Stimulated activated CD4-positive, alpha-beta T cell treated with anti-CD3 and anti-CD28 coated beads, Interleukin-1b, Interleukin-23, amount 100 ng/mL, for 1 hour (primary cell): Measurements from ENCODE around the gene ACOT11.

Experiments
- DNase-seq, 2 donors: peaks; one replicate each; pipeline ENCODE4 v3.0.0-alpha.2; 2020; ENCODE audit warnings: low read depth in 2 of 2

ACOT11 gene

DNA sequence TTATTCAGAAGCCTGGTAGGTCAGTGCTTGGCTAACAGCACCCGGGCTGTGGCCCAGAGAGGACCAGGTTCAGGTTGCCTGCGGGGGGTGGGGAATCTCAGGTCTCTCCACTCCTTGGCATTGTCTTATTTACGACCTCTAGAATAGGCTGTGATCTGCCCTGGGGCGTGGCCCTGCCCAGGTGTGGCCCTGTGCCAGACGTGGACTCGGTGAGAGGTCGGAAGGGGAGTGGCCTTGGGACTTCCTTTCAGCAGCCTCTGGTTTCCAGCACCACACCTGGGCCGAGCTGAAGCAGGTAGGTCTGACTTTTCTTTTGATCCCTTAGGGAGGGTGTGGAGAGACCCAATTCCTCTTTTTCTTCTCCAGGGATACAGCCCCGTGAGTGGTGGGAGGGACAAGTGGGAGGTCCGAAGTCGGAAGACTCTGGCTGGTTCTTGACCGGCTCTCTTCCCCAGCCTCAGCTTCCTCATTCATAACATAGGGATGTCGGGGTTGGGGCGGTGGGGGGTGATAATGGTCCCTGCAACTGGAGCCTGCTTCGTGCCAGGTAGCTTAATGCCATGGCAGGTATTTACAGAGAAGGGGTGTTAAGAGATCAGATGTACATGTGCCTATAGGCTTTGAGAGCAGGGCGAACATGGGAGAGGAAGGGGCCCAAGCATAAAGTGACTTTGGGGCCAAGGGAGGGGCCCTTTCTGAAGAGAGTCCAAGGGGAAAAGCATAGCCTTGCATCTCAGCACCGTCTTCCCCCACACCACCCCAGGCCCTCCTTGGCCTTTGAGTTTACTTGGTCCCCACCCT is 16.5 kb downstream of the ACOT11 start:
- no peak for DNase-seq

DNA sequence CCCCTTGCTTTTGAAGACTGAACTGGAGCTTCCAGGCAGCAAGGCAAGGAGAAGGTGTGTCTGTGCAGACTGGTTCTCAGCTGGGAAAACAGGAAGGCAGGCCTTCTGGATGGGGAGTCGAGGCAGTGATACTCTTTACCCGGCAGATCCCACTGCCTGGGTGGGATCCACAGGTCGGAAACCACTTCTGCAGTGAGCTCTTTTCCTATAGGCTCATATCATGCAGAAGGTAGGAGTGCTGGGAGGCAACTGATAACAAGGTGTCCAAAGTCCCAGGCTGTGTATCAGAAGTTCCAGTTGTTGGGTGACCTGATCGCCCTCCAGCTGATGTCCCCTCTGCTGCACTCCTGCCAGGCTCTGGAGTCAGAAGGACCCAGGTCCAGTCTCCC is 17.1 kb downstream of the ACOT11 start:
- DNase-seq = no peak

DNA sequence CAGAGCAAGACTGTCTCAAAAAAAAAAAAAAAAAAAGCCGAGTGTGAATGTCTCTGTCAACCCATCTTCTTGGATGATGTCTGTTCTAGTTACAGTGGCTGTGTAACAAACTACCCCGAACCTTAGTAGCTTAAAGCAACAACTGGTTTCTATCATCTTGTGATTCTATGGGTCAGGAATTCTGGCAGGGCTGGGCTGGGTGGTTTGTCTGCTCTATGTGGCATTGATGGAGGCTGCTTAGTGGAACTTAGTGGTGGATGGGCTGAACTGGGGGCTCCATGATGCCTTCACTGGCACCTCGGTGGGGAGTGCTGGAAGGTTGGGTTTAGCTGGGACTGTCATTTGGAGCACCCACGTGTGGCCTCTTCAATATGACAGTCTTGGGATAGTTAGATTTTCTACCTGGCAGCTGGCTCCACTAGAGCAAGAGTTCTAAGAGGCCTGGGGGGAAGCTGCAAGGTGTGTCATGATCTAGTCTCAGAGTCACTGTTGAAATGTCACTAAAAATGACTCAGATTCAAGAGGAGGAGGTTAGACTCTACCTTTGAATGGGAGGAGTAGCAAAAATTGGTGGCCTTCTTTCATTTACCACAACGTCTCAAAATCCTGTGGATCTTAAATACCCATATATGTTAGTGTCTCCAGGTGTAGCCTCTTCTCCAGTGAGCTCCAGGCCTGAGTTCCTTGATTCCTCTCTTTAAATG is 18.6 kb downstream of the ACOT11 start:
- DNase-seq = no peak

DNA sequence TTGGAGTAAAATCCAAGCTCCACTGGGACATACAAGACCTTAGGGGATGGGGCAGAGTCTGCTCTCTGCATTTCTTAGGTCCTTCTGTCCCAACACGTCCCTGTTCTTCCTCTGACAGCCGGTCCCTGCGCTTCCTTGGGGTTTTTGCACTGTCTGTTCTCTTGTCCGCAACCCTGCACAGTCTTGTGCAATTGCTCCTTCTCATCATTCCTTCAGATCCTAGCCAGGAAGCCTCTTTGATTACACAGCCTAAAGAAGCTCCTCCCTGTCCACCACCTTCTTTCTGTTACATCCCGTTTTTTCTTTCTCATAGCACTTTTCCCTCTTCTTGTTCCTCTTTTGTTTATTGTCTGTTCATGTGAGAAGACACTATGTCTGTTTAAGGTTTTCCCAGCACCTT is 19.9 kb downstream of the ACOT11 start:
- no peak for DNase-seq

DNA sequence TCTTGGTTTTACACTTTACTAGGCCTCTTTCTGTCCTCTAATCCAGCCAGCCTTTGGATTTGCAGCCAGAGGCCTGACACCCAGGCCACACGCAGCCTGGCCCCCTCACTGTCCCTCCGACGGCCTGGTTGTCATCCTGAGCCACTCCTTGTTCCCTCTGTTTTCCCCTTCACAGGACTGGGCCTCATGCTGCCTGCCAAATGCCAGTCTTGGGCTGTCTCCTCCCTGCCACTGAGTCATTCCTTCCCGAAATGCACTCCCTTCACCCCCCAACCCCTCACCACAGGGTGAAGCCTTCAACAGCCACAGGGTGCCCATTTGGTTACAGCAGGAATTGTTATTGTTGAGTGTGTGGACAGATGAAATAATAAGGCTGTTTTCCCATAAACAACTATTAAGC is 21.3 kb downstream of the ACOT11 start:
- DNase-seq = no peak

DNA sequence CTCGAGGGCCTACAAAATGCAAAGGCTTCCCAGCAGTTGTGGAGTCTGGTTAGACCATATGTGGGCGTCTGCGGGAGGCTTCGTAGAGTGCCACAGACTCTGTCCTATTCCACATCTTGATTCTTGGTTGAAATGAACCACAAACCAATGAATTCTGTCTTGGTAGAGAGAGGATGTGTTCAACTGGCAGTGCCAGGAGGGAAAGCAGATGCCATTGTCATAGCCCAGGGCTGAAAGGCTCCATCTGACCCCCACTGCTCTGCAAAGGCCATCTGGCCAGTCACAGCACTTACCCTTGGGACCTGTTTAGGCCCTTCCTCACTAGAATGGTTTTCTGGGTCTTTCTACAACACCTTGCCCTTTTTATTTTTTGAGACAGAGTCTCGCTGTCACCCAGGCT is 22.1 kb downstream of the ACOT11 start:
- DNase-seq = no peak

DNA sequence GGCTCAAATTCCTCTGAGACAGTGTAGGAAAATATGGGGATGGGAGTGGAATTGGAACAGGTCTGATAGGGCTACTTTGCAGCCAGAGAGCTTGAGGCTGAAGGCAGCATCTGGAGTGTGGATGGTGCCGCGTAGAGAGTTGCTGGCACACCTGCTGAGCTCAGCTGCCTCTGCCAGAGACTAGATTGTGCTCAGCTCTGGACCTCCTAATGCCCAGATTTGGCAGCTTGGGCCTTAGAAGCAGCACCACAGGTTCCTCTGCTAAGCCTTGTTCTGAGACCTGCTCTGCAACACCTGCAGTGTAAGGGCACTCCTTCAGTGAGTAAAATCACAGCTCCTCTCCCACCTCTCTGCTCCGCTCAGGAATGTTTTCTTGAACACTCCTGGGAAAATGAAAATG is 23.3 kb downstream of the ACOT11 start:
- no peak for DNase-seq

DNA sequence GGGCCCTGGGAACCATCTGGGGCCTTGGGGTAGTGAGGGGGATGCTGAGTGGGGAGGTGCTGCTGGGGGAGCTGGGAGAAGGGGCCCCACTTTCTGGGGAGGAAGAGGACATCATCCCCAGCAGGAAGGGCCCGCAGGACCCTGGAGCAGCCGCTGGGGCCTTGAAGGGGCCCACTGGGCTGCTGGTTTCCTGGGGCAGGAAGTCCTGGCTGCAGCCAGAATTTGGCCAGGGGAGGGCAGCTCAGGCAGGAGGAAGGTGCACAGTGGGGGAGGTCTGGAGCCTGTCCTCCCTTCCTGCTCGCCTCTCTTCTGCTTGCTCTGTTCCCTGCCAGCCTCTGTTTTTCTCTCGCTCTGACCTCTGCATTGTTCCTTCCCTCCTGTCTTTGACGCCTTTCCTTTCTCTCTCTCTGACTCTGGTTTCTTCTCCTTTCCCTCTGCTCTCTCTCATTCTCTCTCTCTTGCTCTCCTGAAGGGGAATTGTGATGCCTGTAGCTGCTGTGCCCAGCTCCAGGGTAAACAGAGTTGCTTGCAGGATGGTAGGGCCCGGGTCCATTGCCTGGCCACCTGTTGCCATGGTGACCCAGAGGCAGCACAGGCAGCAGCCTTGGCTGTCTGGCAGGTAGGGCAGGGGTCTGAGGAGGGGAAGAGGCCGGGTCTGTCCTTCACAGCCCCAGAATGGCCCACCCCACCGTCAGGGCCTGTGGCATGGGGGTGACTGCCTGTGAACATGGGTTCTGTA is 23.9 kb downstream of the ACOT11 start:
- DNase-seq = no peak

DNA sequence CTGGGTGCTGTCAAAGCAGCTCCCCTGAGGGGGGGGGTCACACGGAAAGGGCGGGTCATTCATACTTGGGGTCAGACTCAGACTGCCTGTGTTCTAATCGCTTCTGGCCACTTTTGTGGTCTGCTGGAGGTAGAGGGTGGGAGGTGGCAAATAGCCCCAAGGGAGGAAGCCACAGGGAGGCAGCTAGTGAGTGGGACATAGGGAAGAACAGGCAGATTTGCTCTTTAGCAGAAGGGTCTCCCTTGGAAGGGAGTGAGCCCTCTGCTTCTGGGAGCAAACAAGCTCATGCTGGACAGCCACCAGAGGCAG is 24.5 kb downstream of the ACOT11 start:
- DNase-seq = no peak

DNA sequence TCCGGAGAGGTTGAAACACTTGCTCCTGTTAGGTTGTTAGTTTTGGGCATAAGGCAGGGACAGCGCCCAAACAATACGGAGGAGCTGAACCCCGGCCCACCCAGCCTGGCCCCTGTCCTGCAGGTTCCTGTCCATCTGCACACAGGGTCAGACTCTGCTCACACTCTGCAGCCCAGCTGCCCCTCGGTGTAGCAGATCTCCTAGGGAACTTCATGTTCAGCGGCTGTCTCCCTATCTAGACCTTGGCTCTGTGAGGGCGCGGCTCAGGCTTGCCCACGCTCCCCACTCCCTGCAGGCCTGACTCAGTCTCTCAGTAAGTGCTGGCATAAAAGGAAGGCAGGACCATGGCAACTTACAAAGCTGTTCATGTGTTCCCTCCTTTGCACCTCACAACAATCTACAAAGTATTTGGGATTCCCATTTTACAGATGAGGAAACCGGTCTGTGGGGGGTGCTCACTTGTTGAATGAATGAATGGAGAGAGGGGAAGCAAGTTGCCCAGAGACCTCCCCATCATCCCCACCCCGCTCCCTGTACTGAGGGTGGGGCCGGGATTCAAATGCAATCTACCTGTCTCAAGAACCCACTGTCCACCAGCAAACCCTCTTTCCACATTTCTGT is 26.2 kb downstream of the ACOT11 start:
- no peak for DNase-seq

DNA sequence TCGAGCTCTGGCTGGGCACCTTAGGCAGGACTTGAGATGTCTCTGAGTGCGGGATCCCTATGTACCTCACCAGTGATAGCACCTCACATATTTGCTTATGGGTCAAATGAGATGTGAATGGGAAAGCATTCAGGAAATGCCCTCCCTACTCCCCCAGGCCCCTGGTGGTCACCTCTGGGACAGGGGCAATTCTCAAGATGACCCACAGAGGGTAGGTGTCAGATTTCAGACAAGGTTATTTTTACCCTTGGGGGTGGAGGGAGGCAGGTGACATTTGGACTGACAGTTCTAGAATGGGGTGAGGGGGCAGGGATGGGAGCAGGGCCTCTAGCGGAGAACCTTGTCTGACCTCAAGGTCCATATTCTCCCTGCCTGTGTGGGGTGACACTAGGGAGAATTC is 27.1 kb downstream of the ACOT11 start:
- DNase-seq = no peak

DNA sequence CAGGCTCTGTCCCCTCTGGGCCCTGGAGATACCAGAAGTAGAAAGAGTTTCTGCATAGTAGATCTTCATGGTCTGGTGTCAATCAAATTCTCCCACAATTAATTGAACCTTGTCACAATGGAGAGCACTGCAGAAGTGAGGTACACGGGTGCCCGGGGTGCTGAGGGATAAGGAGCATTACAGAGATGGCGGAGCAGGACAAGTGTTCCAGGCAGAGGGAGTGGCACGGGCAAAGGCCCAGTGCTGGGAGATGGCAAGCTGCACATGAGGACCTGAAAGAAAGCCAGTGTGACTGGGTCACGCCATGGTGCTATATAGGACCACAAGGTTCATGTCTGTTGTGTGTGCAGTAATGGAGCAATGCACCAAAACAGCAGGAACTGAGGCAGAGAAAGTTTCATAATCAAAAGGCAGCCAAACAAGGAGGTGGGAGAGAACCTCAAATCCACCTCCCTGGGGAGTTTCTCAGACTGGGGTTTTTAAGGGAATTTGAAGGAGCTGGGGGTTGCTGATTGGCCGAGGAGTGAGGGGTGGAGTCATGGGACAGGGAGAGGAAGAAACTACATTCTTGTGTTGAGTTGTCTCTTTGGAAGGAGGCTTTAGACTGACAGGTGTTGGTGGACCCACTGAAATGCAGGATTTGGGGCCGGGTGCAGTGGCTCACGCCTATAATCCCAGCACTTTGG is 27.7 kb downstream of the ACOT11 start:
- DNase-seq = no peak

DNA sequence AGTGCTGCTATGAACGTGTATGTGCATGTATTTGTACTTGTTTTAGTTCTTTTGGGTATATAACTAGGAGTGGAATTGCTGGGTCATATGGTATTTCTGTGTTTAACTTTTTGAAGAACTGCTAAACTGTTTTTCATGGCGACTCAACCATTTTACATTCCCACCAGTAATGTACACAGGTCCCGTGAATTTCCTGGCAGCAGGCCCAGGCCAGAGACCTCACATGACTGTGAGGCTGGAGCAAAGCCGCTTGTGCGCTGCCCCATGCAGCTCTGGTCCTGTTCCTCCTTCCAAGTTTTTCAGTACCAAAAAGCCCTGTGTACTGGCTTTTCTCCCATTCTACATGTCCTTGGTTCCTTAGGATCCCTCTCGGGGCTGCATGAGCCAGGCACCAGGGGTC is 29.6 kb downstream of the ACOT11 start:
- no peak for DNase-seq

DNA sequence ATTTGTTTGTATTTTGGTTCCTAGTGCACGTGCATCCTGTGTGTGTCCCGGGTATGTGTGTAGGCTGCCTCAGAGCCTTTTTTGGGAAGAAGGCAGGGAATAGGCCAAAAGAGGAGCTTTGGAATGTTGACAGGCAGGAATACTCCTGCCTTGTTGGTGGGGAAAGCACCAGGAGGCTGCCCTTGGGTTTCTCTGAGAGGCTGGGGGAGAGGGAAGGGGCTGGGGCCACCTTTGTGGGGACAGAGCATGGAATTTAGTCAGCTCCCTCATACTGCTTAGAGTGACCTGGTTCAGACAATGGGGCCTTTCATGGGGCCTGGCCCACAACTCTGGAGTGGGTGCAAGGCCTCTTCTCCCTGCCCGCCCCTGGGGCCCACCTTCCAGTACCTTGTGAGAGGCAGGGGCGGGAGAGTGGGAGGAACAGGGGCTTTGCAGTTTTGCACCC is 31.3 kb downstream of the ACOT11 start:
- DNase-seq = no peak

DNA sequence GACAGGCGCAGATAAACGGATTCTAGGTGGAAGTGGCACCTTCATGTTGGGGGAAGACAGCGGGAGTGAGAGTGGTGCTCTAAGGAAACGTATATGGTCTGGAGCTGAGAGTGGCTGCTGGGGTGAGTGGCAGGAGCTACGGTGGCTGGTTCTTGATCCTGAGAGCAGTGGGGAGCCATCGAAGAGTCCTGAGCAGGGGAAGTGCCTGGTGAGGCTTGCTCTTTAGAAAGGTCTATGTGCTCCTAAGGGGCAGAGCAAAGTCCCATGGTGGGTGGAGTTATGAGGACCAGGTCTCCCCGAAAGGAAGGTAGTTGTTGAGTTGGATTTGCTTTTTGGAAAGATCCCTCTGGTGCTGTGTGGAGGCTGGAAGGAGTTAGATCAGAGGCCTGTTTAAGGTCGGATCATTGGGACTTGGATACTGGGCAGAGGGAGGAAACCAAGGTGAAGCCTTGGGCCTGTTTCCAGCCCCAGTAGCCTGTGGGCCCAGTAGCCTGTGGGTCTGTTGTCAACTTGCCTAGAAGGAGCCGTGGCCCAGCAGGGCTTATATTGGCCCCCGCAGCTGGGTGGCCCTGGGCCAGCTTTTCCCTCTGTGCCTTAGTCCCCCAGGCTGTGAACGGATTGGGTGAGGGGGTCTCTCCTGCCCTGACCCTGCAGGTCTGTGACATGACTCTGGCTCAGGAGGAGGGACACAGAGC is 33.0 kb downstream of the ACOT11 start:
- DNase-seq = no peak

DNA sequence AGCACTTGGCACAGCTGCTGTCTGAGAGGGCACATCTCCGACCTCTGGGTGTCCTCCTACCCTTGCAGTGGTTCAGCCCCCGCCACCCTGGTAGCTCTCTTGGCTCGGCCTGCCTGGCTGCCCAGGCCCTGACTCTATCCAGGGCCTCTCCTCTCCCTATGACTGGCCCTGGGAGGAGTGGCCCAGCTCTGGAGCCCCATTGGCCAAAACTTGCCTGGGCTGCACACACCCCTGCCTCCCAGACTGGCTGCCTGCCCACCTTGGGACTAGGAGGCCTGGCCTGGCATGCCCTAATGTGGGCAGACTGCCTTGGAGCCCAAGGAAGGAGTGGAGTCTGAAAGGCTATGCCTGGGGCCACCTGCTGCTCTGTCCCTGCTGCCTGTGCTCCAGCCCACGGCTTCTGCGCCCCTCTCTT is 33.6 kb downstream of the ACOT11 start:
- DNase-seq = no peak

DNA sequence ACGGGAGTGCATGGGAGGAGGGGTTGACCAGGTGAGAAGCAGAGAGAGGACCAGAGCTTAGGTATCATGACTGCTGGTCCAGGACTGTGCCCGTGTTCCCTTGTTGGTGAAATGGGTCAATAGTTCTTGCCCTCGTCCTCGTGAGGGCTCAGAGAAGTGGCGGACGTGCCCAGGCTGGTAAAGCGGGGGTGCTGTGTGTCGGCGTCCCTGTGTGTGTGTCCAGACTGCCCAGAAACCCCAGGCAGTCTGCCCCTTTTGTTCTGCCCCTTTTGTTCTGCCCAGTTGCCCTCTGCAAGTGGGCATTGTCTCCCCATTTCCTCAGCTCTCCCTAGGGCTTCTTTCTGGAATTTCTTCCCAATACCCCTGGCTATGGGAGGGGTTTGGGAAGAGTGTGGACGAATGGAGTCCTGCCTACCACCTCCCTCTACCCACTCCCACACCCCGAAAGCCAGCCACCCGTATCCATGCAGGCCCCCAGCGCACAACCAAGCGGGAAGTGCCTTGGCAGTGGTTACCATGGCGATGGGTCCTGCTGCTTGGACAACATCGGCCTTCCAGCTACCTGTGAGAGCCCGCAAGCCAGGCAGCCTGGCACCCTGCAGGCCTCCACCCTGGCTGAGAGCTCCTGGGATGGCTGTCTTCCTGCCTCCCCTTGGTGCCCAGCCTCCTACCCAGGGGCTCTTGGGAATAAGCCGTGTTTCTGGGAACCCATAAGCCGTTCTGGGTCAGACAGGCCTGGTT is 34.7 kb downstream of the ACOT11 start:
- DNase-seq = no peak

DNA sequence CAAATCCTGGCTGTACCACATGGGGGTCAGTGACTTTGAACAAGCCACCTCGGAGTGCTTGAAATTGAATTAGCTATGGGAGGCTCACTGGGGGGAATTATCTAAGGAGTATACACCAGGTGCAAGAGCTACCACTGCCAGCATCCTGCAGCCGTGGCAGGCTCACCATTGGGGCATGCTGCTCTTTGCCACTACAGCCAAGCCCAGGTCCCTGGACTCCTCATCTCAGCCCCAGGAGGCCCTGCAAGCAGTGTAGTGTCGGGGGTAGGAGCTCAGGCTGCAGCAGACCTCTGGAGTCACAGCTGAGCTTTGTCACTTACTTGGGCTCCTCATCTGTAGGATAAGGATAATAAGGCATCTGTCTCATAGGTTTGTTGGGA is 35.3 kb downstream of the ACOT11 start:
- no peak for DNase-seq

DNA sequence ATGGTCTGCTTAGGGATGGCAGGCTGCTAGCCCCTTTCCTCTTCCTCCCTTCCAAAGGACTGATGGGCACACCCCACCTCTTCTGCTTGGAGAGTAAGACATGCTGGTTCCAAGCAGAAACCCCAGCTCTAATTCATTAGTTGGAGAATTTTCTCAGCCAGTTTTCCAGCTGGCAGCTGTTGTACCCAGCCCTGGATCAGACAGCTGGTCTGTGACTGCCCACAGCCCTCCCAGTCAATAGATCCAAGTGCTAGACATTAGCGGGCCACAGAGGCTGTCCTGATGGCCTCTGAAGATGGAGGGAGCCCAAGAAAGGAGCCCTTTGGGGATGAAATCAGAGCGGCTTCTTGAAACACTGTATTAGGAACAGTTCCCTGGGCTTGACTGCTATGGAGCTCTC is 35.8 kb downstream of the ACOT11 start:
- no peak for DNase-seq

DNA sequence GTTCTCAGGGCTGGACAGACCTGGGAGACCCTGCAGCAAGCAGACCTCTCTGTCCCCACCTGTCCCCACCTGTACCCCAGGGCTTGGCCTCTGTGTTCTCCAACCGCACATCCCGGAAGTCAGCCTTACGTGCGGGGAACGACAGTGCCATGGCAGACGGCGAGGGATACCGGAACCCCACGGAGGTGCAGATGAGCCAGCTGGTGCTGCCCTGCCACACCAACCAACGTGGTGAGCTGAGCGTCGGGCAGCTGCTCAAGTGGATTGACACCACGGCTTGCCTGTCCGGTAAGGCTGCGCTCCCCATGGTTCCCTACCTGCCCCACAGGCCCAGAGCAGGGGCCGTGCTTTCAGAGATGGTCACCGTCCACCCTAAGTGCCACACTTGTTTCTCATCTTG is 36.5 kb downstream of the ACOT11 start:
- no peak for DNase-seq
